Prostate gland (tissue), 2 donors: Measurements from ENCODE around the gene POU4F1.

Experiments
- POLR2AphosphoS5 ChIP-seq: sonication (generic); formaldehyde crosslinking; IDR thresholded peaks from one replicate; pipeline ENCODE4 v1.6.1; 2017; ENCODE audit warnings: antibody characterized with exemption
- TF ChIP-seq, protein P1 (sequence below), 4 experiments: fragments of 200-600 bp in 2 of 4; fragments of 450-650 bp in 2 of 4; sonication (generic) in 2 of 4; IDR thresholded peaks; 1 replicate in 3 of 4; 2 replicates in 1 of 4; pipeline ENCODE4 v1.5.1; 2016 to 2019; ENCODE audit warnings: antibody characterized with exemption in 4 of 4, mild to moderate bottlenecking in 2 of 4, moderate library complexity in 2 of 4

DNA sequence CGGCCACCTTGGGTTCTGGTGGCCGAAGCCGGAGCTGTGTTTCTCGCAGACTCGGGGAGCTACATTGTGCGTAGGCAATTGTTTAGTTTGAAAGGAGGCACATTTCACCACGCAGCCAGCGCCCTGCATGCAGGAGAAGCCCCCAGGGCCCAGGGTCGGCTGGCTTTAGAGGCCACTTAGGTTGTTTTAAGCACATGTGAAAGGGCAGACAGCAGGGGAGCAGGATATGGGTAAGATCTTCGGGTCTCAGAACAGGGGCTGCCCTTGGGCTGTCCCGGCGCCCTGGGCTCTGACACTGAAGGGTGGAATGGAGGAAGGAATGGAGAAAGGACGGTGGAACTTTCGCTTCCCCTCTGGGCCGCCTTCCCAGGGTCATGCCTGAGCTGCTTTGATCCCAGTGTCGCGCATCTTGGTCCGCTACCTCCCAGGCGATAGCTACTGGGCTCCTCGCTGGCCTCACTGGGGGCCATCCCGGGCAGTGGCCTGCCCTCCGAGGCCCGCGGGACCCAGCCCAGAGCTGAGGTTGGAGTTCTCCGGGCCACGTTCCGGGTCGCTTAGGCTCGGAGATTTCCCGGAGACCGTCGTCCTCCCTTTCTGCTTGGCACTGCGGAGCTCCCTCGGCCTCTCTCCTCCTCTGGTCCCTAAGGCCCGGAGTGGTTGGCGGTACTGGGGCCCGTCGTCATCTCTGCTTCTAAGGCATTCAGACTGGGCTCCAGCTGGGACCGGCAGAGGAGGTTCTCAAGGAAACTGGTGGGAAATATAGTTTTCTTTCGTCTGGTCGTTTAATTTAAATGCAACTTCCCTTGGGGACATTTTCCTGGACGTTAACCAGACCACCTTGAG, 4.3 kb upstream of the POU4F1 start:
- no peak for TF ChIP-seq POLR2AphosphoS5
- TF ChIP-seq, protein P1, sequence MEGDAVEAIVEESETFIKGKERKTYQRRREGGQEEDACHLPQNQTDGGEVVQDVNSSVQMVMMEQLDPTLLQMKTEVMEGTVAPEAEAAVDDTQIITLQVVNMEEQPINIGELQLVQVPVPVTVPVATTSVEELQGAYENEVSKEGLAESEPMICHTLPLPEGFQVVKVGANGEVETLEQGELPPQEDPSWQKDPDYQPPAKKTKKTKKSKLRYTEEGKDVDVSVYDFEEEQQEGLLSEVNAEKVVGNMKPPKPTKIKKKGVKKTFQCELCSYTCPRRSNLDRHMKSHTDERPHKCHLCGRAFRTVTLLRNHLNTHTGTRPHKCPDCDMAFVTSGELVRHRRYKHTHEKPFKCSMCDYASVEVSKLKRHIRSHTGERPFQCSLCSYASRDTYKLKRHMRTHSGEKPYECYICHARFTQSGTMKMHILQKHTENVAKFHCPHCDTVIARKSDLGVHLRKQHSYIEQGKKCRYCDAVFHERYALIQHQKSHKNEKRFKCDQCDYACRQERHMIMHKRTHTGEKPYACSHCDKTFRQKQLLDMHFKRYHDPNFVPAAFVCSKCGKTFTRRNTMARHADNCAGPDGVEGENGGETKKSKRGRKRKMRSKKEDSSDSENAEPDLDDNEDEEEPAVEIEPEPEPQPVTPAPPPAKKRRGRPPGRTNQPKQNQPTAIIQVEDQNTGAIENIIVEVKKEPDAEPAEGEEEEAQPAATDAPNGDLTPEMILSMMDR (IDR thresholded peaks at IDR 0.05), result no peak
